Keratinocyte (primary cell): Measurements from ENCODE around the gene ARL15. TPM values are rescaled to one million over a fixed set of nuclear protein-coding genes. Genes with fewer than 3 reads are reported as not detected.
"Not testable (repeated sequence)": the region's sequence is repeated elsewhere in the genome, so short reads cannot be mapped to it uniquely, and the experiment has no call there.

Experiments used
- DNase-seq: peaks from one replicate; pipeline ENCODE4 v3.0.0-alpha.2; 2011; ENCODE audit warnings: low read depth, missing footprints, low spot score
- FAIRE-seq: peaks from 2 replicates; lab custom pipeline; 2011; peaks lifted over from hg19 to GRCh38; lab: Jason Lieb, UNC
- H2AFZ ChIP-seq: 2 replicates; pipeline ENCODE4 v1.6.0; 2012; ENCODE audit warnings: low read length, control low read depth, inconsistent platforms; ENCODE audit not compliant: control insufficient read depth
- H3K27ac ChIP-seq: 2 replicates; pipeline ENCODE4 v1.5.1; 2011; ENCODE audit warnings: low read length; ENCODE audit not compliant: control insufficient read depth, insufficient read depth
- H3K27me3 ChIP-seq: 3 replicates; pipeline ENCODE4 v1.6.0; 2011; ENCODE audit warnings: low read length; ENCODE audit not compliant: control insufficient read depth, insufficient read depth; ENCODE audit errors: extremely low read depth
- H3K36me3 ChIP-seq, 2 experiments: 2 replicates in 1 of 2; 3 replicates in 1 of 2; pipeline ENCODE4 v1.5.1; 2011; ENCODE audit warnings: low read length in 2 of 2, mild to moderate bottlenecking in 1 of 2; ENCODE audit not compliant: control insufficient read depth in 2 of 2, insufficient read depth in 2 of 2; ENCODE audit errors: extremely low read depth in 1 of 2
- H3K4me1 ChIP-seq: 3 replicates; pipeline ENCODE4 v1.5.1; 2011; ENCODE audit warnings: low read length; ENCODE audit not compliant: control insufficient read depth, insufficient read depth; ENCODE audit errors: extremely low read depth
- H3K4me2 ChIP-seq: 3 replicates; pipeline ENCODE4 v1.6.0; 2011; ENCODE audit warnings: low read depth, low read length; ENCODE audit not compliant: control insufficient read depth, insufficient read depth; ENCODE audit errors: extremely low read depth
- H3K4me3 ChIP-seq, 3 experiments: fragments of 200-600 bp in 1 of 3; sonication (generic) in 1 of 3; 2 replicates in 2 of 3; 3 replicates in 1 of 3; pipeline ENCODE4 v1.5.1; 2011 to 2016; ENCODE audit warnings: low read length in 3 of 3, mild to moderate bottlenecking in 3 of 3, control low read depth in 2 of 3, inconsistent platforms in 1 of 3, low read depth in 1 of 3, mixed read lengths in 1 of 3, mixed run types in 1 of 3, moderate library complexity in 1 of 3; ENCODE audit not compliant: control insufficient read depth in 2 of 3, insufficient read depth in 2 of 3; ENCODE audit errors: extremely low read depth in 1 of 3
- H3K79me2 ChIP-seq: 2 replicates; pipeline ENCODE4 v1.6.0; 2012; ENCODE audit warnings: low read length; ENCODE audit not compliant: control insufficient read depth, insufficient read depth
- H3K9ac ChIP-seq: 3 replicates; pipeline ENCODE4 v1.6.0; 2011; ENCODE audit warnings: low read length; ENCODE audit not compliant: control insufficient read depth, insufficient read depth; ENCODE audit errors: extremely low read depth
- H3K9me1 ChIP-seq: 3 replicates; pipeline ENCODE4 v1.6.0; 2011; ENCODE audit warnings: low read length; ENCODE audit not compliant: control insufficient read depth, insufficient read depth; ENCODE audit errors: extremely low read depth
- H3K9me3 ChIP-seq: 2 replicates; pipeline ENCODE4 v1.5.1; 2012; ENCODE audit warnings: low read depth, low read length; ENCODE audit not compliant: control insufficient read depth
- H4K20me1 ChIP-seq: 3 replicates; pipeline ENCODE4 v1.6.0; 2011; ENCODE audit warnings: low read length; ENCODE audit not compliant: control insufficient read depth, insufficient read depth; ENCODE audit errors: extremely low read depth
- CTCF ChIP-seq, 3 experiments: IDR thresholded peaks in 1 of 3; conservative IDR thresholded peaks in 1 of 3; optimal IDR thresholded peaks in 1 of 3; 2 replicates in 2 of 3; 3 replicates in 1 of 3; pipeline versions ENCODE3 to v1.5.1; 2011; ENCODE audit warnings: low read length in 3 of 3, mild to moderate bottlenecking in 3 of 3, moderate library complexity in 2 of 3, control low read depth in 1 of 3, inconsistent platforms in 1 of 3; ENCODE audit not compliant: insufficient read depth in 2 of 3; ENCODE audit errors: extremely low read depth in 1 of 3
- EZH2 ChIP-seq: IDR thresholded peaks from one replicate; pipeline ENCODE4 v1.6.1; 2012; ENCODE audit warnings: inconsistent platforms, mild to moderate bottlenecking, low read length, moderate library complexity
- dilution Hi-C: fragments of 300-500 bp; cut with MboI; formaldehyde crosslinking; loops from one replicate; pipeline ENCODE4 v1.7.0; 2020; ENCODE audit warnings: low sequenced_read_pairs; ENCODE audit not compliant: extremely low pct_ligation_motif_present
- polyA plus RNA-seq, 5 experiments: library from polyadenylated mRNA; depleted of rRNA in 3 of 5; stranded (reverse) in 3 of 5; stranded (forward) in 1 of 5; unstranded in 1 of 5; fragments of >200 nt; gene quantifications; 1 replicate in 1 of 5; 2 replicates in 3 of 5; 3 replicates in 1 of 5; pipeline versions ENCODE4 v1.2.1 to v1.2.3, GENCODE V29; 2011 to 2012; ENCODE audit warnings: missing spikeins in 2 of 5, low read depth in 1 of 5, low replicate concordance in 1 of 5

ARL15 gene
- polyA plus RNA-seq, 1 donor (not counting 4 experiments of a cell fraction or from before 2014, with no cell fraction given), result 19.7 TPM

GRCh38 chr5:54049144-54049543 lies 261.2 kb downstream of the ARL15 start:
- dilution Hi-C loops, result no loop called here

GRCh38 chr5:54045077-54045792 lies 265.1 kb downstream of the ARL15 start:
- Histone ChIP-seq H3K36me3 (no peaks in the 10 kb centered on the region), H3K9ac (no peak overlapping the region), H3K27me3 (no peaks in the 10 kb centered on the region), H3K9me1 (no peaks in the 10 kb centered on the region), H3K4me3 (no peak overlapping the region), H3K27ac (no peak overlapping the region), H2AFZ (no peak overlapping the region), H4K20me1 (no peaks in the 10 kb centered on the region), H3K4me2 (no peak overlapping the region), H3K4me1 (no peaks in the 10 kb centered on the region), H3K79me2 (no peaks in the 10 kb centered on the region), H3K9me3 (no peaks in the 10 kb centered on the region)
- FAIRE-seq (no peak), DNase-seq (no peak)
- dilution Hi-C loops, result no loop called here
- TF ChIP-seq CTCF (optimal IDR thresholded peaks at IDR 0.05 in 1 of 3, IDR thresholded peaks at IDR 0.05 in 1 of 3, conservative IDR thresholded peaks at IDR 0.05 in 1 of 3; ENCODE audit: extremely low read depth in 1 of 3, insufficient read depth in 2 of 3, low read length in 3 of 3) (no peak), EZH2 (no peak)

More at GRCh38 chr5:54049144-54049543, 261.2 kb downstream of the ARL15 start:
- Histone ChIP-seq H3K27ac (no peak overlapping the region), H3K4me2 (no peak overlapping the region), H3K9me3 (no peaks in the 10 kb centered on the region), H3K4me3 (no peak overlapping the region), H2AFZ (no peak overlapping the region), H4K20me1 (no peaks in the 10 kb centered on the region), H3K27me3 (no peaks in the 10 kb centered on the region), H3K9me1 (no peaks in the 10 kb centered on the region), H3K36me3 (no peaks in the 10 kb centered on the region), H3K79me2 (no peaks in the 10 kb centered on the region), H3K9ac (no peak overlapping the region), H3K4me1 (no peaks in the 10 kb centered on the region)
- DNase-seq (no peak), FAIRE-seq (no peak)
- TF ChIP-seq EZH2 (no peak), CTCF (optimal IDR thresholded peaks at IDR 0.05 in 1 of 3, IDR thresholded peaks at IDR 0.05 in 1 of 3, conservative IDR thresholded peaks at IDR 0.05 in 1 of 3; ENCODE audit: extremely low read depth in 1 of 3, insufficient read depth in 2 of 3, low read length in 3 of 3) (no peak)

- H3K79me2 ChIP-seq, FAIRE-seq, H3K36me3 ChIP-seq, H3K27me3 ChIP-seq, H3K4me1 ChIP-seq, dilution Hi-C loops, H3K9me1 ChIP-seq, H4K20me1 ChIP-seq, H3K27ac ChIP-seq, DNase-seq, H3K4me3 ChIP-seq, H2AFZ ChIP-seq, H3K9me3 ChIP-seq, H3K9ac ChIP-seq, H3K4me2 ChIP-seq: not testable (repeated sequence)
These were observed 266.1 kb downstream of the ARL15 start for GRCh38 chr5:54044276-54044675.
